NCI-H1417 treated with DMSO at 0.1 percent for 48 hours (cell line): ENCODE results near the gene NCAPH2.
"Not testable (repeated sequence)": the region's sequence is repeated elsewhere in the genome, so short reads cannot be mapped to it uniquely, and the experiment has no call there.

Experiments used
- DNase-seq: peaks from one replicate; lab custom pipeline; 2025; lab: John Stamatoyannopoulos, UW

NCAPH2 gene

DNA sequence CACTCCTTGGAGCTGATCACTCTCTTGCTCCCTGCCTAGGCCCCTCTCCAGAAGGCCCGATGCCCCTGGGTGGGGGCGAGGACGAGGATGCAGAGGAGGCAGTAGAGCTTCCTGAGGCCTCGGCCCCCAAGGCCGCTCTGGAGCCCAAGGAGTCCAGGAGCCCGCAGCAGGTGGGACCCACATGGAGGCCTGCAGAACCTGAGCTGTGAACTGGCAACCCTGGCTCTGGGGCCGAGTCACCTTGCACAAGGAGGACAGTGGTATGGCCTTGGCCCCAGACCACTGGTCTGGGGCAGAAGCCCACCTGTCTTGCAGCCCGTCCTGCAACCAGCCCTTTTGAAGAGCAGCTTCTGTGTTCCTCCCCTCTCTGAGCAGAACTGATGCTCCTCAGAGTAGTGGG lies 11.1 kb downstream of the NCAPH2 start:
- no peak for DNase-seq

DNA sequence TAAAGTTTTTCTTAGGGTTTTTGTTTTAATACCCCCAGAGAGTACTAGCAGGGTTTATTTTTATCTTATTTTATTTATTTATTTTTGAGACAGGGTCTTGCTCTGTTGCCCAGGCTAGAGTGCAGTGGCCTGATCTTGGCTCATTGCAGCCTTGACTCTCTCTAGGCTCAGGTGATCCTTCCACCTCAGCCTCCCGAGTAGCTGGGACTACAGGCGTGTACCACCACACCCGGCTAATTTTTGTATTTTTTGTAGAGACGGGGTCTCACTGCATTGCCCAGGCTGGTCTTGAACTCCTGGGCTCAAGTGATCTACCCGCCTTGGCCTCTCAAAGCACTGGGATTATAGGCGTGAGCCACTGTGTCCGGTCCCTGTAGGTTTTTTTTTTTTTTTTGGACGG lies 12.2 kb downstream of the NCAPH2 start:
- not testable (repeated sequence) for DNase-seq

DNA sequence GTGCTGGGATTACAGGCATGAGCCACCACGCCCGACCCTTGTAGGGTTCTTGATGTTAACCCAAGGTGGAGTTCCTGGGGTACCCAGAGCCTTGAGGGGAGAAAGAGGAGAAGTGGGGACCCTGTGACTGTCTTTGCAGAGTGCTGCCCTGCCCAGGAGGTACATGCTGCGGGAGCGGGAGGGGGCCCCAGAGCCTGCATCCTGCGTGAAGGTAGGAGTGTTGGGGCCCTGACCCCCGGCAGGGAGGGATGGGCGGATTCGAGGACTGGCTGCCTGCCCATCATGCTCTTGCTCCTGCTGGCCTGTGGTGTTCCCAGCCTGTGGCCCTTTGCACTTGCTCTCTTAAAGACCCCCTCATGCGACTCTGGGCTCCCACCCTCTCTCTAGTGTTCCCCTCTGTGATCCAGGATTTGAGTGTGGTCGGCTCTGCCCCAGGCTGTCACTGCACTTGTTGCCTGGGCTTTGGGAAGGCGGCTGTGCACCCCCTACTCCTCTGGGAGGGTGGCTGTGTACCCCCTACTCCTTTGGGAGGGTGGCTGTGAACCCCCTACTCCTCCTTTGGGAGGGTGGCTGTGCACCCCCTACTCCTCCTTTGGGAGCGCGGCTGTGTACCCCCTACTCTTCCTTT lies 12.9 kb downstream of the NCAPH2 start:
- DNase-seq: no peak

DNA sequence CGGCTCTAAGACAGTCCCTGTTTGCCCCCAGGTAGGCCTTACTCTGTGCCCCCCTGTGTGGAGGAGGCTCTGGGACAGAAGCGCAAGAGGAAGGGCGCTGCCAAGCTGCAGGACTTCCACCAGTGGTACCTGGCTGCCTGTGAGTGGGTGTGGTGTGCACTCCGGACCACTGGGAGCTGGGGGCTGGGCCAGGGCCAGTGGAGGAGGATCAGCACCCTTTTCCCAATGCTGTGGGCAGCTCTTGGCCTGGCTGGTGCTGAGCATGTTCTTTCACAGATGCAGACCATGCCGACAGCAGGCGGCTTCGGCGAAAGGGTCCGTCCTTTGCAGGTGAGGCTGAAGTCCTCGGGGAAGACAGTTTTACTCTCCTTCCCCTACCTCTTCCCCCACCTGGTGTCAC lies 13.7 kb downstream of the NCAPH2 start:
- no peak for DNase-seq

DNA sequence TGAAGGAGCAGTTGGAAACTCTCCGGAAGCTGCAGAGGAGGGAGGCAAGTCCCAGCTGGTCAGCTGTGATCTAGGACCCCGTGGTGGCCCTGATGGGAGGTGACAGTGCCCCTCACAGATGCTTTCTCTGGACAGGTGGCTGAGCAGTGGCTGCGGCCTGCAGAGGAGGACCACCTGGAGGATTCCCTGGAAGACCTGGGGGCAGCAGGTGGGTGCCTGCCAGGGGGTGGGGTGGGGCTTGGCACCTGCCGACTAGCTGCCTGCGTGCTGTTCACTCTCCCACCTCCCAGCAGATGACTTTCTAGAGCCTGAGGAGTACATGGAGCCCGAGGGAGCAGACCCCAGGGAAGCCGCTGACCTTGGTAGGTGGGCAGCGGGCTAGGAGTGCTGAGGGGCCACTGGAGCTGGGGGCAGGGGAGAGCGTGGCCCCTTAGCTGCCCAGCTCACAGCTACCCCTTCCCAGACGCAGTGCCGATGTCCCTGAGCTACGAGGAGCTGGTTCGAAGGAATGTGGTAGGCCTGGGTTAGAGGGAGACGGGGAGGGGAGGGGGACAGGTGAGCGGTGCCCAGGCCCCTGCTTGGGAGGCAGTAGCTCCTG lies 14.3 kb downstream of the NCAPH2 start:
- DNase-seq: no peak

DNA sequence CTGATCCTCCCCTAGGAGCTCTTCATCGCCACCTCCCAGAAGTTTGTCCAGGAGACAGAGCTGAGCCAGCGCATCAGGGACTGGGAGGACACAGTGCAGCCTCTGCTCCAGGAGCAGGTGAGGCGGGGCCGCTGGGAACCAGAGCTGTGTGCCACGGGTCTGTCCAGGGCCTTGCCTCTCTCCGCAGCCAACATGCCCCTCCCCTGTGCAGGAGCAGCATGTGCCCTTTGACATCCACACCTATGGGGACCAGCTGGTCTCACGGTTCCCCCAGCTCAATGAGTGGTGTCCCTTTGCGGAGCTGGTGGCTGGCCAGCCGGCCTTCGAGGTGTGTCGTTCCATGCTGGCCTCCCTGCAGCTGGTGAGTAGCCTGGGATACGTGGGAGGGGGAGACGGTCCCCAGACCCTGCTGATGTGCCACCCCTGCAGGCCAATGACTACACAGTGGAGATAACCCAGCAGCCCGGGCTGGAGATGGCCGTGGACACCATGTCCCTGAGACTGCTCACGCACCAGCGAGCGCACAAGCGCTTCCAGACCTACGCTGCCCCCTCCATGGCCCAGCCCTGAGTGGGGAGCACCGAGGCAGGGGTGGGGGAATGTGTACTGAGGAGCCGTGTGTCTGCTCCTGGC lies 14.9 kb downstream of the NCAPH2 start:
- no peak for DNase-seq

DNA sequence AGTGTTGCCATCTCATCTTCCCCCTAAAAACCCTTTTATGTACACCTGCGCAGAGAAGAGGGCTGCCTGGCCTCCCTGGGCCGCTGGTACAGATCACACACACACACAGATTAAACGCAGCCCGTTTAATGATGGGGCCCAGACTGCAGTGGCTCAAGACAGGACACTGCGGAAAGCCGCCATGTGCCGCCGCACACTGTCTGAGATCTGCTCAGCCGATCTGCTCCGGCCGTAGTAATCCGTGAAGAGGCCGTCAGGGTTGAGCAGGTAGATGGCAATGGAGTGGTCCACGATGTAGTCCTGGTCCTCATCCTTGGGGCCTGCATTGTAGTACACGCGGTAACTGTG lies 15.4 kb downstream of the NCAPH2 start:
- no peak for DNase-seq

DNA sequence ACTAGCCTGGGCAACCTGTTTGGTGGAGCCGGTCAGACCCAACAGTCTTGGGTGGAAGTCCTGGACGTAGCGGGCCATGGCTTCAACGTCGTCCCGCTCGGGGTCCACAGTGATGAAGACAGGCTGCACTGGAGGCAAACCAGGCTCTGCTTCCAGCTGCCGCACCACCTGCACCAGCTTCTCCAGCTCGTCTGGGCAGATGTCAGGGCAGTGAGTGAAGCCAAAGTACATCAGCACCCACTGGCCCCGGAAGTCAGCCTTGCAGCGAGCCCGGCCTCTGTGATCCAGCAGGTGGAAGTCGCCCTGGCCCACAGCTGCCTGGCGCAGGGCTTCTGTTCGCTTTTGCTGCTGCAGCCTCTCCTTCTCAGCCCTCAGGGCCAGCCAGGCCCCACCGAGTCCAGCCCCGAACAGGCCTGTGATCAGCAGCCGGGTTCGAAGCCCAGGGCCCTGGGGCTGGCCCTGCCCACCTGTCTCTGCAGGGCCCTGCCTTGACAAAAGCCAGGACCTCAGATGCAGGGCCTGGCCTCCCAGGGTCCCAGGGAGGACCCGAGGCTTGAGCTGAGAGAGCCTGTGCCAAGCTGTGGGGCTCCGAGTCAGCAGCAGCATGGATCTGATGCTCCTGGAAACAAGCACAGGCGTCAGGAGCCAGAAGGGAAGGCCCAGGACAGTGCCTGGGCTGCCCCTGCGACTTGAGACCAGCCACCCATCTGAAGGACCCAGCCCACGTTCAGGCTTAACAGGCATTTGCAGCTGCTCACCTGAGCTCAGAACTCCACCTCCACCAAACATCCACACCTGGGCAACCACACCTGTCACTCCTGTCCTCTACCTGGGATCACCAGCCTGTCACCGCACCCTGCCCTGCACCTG lies 16.0 kb downstream of the NCAPH2 start:
- no peak for DNase-seq

DNA sequence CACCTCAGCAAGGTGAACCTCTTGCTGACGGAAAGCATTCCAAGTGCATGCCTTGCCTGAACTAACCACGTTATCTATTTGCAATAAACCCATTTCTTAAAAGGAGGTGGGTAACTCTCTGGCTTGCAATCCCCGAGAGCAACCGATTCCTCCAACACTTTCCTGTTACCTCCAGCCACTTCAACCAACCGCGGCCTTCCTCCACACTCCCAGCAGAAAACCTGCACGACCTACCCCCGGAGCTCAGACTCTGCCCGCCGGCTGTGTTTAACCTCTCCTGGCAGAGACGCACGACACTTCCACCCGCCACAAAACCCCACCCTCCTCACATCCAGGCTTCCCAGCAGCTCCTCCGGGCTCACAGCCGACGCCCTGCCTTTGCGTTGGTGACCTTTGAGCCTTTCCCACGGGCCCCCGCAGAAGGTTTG lies 16.7 kb downstream of the NCAPH2 start:
- no peak for DNase-seq

DNA sequence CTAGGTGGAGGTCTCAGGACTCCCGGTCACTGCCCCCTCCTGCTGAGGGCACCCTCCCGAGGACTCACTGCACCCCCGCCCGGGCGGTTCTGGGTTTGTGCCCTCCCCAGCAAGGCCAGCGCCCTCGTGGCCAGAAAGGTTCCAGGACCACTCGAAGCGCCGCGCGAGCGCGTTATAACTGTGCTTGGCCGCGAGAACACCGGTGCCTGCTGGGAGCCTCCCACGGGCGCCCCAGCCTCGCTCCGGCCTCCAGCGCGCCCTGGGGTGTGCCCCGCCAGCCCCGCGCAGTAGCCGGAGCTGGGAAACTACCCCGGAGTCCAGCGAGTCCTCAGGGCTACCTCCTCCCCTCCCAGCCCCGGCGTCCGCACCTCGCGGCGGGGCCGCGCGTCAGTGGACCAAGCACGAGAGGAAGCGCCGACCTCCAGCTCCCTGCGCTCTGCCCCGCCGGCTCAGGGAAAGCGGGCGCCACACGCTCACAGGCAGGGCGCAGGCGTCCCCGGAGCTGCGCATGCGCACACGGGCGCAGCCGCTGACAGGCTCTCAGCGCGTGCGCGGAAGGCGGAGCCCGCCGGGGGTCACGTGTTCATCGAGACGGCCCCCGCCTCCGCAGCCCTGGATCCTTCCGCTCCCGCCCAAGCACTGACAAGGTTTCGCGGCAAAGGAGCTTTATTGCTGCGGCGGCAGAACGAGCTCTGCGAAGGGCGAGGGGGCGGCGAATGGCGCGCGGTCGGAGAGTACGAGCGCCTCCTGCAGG lies 17.3 kb downstream of the NCAPH2 start, which contains the start of gene SCO2:
SCO2 (minus strand) TSS at position 495 of the 754 bp plus-strand sequence. CDS start 1,187 bp downstream, outside the sequence.
- peak; percentile 41 for DNase-seq

DNA sequence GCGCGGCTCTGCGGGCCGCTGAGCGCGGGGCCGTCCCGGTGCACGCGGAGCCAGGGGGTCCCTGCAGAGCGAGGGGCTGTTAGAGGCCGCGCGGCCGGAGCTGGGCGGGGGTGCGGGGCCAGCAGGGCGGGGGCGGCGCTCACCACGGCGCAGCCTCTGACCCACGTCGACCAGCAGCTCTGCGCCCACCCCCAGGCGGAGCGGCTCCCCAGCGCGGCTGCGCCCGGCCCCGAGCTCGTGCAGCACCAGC lies 17.8 kb downstream of the NCAPH2 start:
- DNase-seq: no peak

DNA sequence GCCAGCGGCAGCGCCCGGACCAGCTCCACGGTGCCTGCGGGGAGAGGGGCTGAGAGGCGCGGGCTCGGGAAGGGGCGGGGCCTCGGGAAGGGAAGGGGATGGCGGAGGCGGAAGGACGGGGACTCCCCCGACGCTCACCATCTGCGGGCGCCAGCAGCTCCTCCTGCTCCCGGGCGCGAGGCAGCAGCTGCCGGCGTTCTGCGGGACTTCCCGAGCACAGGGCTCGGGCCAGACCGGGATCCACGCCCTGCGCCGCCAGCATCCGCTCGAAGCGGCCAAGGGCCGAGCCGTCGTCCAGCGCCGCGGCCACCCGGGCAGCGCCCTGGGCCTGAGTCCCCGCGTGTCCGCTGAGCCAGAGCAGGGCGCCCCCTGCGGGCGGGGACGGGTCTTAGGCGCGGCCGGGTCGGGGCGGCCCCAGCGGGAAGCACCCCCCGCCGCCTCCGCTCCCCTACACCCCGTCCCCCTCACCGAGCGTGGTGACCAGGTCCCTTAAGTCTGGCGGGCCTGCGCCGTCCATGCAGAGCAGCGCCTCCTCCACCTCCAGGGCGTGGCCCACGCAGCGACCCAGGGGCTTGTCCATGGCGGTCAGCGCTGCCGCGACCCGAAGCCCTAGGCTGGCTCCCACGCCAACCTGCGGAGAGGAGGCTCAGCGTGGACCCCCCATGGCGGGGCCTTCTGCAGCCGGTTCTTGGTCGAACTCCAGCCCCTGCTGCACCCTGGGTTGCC lies 18.2 kb downstream of the NCAPH2 start:
- no peak for DNase-seq

DNA sequence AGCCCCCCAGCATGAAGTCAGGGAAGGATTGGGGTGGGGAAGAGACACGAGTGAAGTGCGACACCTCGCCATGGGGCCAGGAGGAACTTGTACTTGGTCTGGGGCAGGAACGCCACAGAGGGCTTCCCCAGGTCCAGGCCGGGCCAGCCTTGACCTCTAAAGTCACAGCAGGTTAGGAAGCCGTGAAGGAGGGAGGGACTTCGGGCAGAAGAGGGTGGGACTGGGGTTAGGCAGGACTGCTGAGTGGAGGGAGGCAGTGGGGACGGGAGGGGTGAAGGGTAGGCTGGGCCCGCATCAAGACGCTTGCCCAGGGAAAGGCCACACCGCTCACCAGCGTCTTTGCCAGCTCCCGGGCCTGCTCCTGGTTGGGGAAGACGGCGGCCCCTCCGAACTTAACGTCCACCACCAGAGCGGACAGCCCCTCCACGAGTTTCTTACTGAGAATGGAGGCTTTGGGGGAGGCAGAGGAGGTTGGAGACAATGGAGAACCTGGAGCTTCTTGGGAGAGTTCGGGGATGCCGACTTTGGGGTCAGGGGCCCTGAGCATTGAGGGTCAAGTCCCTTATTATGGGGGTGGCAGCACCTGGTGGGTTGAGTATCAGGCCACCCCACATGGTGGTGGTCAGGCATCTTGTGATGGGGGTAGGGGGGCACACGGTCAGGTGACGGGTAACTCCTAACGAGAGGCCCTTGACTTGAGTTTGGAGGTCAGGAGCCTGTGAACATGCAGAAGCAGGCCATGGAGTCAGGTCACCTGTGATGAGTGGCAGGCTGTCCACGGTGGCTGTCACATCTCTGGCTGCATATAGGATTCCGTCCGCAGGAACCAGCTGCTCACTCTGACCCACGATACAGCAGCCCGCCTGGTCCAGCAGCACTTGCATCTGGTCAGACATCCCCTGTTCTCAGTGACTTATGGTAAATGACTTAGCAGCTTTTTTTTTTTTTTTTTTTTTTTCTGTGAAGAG lies 19.1 kb downstream of the NCAPH2 start:
- DNase-seq: no peak

DNA sequence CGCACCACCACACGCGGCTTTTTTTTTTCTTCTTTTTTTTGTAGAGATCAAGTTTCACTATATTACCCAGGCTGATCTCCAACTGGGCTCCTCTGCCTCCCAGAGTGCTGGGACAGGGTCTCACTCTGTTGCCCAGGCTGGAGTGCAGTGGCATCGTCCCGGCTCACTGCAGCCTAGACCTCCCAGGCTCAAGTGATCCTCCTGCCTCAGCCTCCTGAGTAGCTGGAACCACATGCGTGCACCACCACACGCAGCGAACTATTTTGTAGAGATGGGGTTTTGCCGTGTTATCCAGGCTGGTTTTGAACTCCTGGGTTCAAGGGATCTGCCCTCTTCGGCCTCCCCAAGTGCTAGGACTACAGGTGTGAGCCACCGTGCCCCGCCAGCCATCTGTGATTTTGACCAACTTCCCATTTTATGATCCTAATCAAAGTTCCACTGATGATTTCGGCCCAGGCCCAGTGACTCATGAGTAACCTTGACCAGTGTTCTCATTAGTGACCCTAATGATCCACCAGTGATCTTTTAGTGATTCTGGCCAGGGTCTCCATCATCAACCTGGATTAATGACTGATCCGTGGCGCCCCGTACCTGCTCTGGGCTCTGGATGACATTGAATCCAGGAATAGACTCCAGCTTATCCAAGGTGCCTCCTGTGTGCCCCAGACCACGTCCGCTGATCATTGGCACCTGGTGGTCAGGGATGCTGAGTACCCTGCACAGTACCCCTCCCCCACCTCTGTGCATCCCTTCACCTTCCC lies 20.1 kb downstream of the NCAPH2 start:
- no peak for DNase-seq

DNA sequence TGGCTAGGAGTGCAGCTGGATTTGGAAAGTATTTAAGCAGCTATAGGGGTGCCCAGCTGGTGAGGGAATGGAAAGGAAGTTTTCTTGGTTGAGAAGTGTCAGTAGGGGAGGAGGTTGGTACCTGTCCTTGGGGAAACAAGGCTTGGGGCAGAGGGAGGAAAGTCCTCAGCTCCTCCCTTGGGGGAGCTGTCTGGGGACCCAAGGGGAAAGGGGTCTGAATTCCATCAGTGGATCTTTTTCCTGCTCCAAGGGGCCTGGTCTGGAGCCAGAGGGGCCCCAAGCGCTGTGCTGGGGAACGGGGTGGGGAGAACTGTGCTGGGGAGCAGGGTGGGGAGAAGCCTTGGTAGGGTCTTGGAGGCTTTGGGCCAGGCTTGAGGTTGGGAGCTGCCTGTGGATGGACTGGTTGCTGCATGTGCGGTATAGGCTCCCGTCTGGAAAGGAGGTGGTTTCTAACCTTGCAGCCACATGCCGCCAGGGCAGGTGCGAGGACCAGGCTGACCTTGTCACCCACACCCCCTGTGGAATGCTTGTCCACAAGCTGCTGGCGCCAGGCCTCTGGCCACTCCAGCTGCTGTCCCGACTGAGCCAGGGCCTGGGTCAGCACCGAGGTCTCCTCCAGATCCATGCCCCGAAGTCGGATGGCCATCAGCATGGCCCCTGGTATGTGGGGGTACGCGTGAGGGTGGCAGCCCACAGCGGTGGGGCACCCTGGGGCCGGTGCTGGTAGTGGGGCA lies 20.8 kb downstream of the NCAPH2 start:
- no peak for DNase-seq

DNA sequence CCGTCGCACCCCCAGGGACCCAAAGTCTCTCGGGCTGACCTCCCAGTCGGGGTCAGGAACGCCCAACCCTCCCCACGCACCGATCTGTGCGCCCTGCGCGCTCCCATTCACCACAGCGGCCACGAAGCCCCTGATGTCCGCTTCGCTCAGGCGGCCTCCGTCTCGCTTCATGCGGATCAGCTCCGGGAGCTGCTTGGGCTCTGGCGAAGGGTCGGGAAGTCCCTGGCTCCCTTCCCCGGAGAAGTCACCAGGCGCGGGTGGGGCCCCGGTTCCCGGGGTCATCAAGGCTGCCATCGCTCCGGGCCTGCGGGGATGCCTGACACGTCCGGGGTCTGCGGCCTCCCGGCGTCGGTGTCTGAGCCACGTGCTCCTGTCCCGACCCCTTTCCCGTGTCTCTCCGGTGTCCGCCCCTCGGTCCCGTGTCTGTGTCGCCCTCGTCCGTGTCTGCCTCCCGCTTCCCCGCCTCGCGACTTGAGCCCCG lies 21.4 kb downstream of the NCAPH2 start:
- no peak for DNase-seq

DNA sequence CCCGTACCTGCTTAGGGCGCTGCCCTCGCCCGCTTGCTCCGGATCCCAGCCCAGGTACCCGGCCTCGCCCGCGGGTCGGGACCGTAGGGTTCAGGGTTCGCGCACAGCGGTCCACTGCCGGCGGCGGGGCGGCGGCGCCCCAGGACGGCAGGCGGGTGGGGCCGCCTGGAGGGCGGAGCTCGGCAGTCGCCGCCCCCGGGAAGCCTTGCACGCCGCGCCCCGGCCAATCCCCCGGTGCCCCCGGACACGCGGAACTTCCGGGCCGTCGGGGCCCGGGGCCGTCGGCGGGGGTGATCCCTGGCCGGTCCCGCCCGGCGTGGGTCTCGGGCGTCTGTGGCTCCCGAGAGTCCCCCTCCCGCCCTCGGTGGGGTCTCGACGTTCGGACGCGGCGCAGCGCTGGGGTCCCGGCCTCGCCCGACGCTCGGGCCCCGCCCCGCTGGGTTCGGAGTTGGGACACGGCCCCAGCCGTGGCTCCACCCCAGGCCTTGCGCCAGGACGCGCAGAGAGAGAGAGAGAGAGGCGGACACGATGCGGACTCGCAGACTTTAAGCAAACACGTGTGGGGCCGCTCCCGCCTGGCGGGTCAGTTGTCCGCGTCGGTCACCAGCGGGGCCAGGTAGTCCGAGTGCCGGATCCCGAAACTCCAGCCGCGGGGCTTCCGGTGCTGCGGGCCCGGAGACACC lies 22.0 kb downstream of the NCAPH2 start, which contains the start of gene TYMP:
TYMP (minus strand) TSS at position 116 of the 683 bp plus-strand sequence. CDS start 303 bp downstream, outside the sequence.
- no peak for DNase-seq

DNA sequence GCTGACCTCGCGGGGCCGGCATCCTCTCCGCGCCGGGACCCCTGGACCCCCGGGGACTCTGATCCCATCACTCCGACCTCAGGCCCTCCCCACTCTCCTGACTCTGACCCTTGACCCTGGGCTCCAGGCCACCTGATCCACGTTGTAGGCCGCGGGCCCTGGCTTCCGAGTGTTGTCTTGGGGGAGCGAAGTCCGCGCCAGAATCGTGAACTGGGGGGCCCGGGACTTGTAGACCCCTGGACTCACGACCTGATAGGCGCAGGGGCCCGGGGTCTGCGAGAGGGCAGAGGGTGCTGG lies 22.5 kb downstream of the NCAPH2 start:
- DNase-seq: no peak
